Right atrium auricular region (tissue), 2 donors: Measurements from ENCODE around the gene ALDH3A2. TPM values are rescaled to one million over a fixed set of nuclear protein-coding genes. Genes with fewer than 3 reads are reported as not detected.

Experiments
- DNase-seq: peaks from one replicate; pipeline ENCODE4 v3.0.0-alpha.2; 2019; ENCODE audit warnings: low spot score
- H3K27ac ChIP-seq, 2 donors: fragments of 200-600 bp; sonication (generic); 1 replicate in 1 of 2; 2 replicates in 1 of 2; pipeline ENCODE4 v1.5.1; 2016 to 2019
- H3K27me3 ChIP-seq, 2 donors: fragments of 200-600 bp; sonication (generic); one replicate each; pipeline versions ENCODE4 v1.5.1 to v1.6.0; 2017 to 2019
- H3K36me3 ChIP-seq: fragments of 200-600 bp; sonication (generic); one replicate; pipeline ENCODE4 v1.5.1; 2016
- H3K4me1 ChIP-seq, 2 donors: fragments of 200-600 bp; sonication (generic); one replicate each; pipeline versions ENCODE4 v1.5.1 to v1.6.0; 2017 to 2019
- H3K4me3 ChIP-seq, 2 donors: fragments of 200-600 bp; sonication (generic); 1 replicate in 1 of 2; 2 replicates in 1 of 2; pipeline ENCODE4 v1.5.1; 2017 to 2019; ENCODE audit warnings: mild to moderate bottlenecking in 1 of 2, moderate library complexity in 1 of 2
- H3K9me3 ChIP-seq, 2 donors: fragments of 200-600 bp; sonication (generic); one replicate each; pipeline ENCODE4 v1.5.1; 2019
- total RNA-seq, 2 donors: library from RNA; depleted of rRNA; stranded (reverse); fragments of >200 nt; gene quantifications; one replicate each; pipeline ENCODE4 v1.1.0, GENCODE V29; 2016
- TF ChIP-seq, protein P1 (sequence below), 2 donors: fragments of 200-600 bp; sonication (generic); IDR thresholded peaks; one replicate each; pipeline ENCODE4 v1.5.1; 2019; ENCODE audit warnings: antibody characterized with exemption in 2 of 2

ALDH3A2 gene
- total RNA-seq, 2 donors from 2014 or later: 45.8 to 52.3 TPM

DNA sequence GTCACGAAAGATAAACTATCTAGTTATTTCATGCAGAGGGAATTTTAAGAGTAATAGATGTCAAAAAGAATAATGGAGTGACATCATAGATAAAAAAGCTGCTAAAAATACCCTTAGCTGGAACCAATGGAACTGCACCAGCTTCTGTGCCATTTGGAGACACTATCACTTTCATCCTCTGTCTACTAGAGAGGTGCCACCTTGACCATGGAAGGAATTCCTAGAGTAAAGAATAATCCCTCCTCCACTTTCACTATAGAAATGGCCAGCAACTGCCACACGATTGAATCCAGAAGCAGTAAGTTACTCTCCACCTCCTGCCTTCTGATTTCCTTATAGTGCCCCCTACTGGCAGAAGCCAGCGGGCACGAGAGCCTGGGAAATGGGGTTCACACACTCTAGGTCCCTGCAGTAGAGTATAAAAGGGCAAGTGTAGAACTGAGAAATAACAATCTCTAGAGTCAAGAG lies 2.8 kb upstream of the ALDH3A2 start:
- TF ChIP-seq, protein P1, sequence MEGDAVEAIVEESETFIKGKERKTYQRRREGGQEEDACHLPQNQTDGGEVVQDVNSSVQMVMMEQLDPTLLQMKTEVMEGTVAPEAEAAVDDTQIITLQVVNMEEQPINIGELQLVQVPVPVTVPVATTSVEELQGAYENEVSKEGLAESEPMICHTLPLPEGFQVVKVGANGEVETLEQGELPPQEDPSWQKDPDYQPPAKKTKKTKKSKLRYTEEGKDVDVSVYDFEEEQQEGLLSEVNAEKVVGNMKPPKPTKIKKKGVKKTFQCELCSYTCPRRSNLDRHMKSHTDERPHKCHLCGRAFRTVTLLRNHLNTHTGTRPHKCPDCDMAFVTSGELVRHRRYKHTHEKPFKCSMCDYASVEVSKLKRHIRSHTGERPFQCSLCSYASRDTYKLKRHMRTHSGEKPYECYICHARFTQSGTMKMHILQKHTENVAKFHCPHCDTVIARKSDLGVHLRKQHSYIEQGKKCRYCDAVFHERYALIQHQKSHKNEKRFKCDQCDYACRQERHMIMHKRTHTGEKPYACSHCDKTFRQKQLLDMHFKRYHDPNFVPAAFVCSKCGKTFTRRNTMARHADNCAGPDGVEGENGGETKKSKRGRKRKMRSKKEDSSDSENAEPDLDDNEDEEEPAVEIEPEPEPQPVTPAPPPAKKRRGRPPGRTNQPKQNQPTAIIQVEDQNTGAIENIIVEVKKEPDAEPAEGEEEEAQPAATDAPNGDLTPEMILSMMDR (IDR thresholded peaks at IDR 0.05): peak; percentile 19 to 48
- Histone ChIP-seq H3K9me3 (no peaks in the 10 kb centered on the region), H3K36me3 (no peaks in the 10 kb centered on the region), H3K27ac (no peak overlapping the region), H3K4me3 (no peak overlapping the region), H3K27me3 (no peaks in the 10 kb centered on the region), H3K4me1 (peaks cover 0 to 36% of the 10 kb centered on the region in 2 donors)
- no peak for DNase-seq

DNA sequence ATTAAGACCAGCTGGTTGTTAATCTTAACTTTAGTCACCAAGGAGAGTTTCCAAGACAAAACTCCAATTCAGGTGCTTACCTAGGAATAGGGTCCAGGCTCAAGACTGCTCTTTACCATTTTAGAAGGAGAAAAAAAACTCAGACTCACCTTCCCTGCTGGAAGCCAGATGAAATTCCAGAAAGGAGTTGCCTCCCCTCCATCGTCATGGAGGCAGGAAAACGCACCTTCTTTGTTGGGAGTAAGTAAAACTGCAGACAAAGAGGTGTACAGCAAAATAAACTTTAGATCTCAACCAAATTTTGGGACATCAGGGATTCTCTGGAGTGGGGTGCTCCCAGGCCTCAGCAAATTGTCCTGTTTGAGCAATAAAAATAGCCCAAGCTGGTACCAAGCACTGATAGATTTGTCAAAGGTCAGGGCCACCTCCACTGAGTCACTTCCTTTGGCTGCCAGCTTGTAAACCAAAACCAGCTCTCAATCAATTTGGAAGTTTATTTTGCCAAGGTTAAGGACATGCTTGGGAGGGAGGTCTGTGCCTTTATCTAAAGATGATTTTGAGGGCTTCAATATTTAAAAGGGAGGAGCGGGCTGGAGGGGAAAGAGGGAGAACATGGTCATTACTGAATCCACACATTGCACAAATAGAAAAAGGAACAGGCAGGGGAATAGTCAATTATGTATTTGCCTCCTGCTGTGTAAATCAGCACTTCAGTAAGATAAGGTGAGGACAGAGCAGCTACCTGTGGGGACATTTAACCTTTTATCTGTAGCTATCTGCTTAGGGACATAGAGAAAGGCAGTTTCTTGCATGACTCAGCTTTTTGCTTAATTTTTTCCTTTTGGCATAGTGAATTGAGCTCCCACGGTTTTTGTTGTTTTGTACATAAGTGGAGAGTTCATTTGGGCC lies 1.5 kb upstream of the ALDH3A2 start:
- Histone ChIP-seq H3K36me3 (no peaks in the 10 kb centered on the region), H3K4me1 (peaks cover 0 to 49% of the 10 kb centered on the region in 2 donors), H3K9me3 (no peaks in the 10 kb centered on the region), H3K4me3 (peak overlapping the region in 1 of 2 donors; percentile 85), H3K27me3 (no peaks in the 10 kb centered on the region), H3K27ac (peak overlapping the region; percentile 96 to 97)
- DNase-seq: no peak
- TF ChIP-seq, protein P1 (IDR thresholded peaks at IDR 0.05): no peak

DNA sequence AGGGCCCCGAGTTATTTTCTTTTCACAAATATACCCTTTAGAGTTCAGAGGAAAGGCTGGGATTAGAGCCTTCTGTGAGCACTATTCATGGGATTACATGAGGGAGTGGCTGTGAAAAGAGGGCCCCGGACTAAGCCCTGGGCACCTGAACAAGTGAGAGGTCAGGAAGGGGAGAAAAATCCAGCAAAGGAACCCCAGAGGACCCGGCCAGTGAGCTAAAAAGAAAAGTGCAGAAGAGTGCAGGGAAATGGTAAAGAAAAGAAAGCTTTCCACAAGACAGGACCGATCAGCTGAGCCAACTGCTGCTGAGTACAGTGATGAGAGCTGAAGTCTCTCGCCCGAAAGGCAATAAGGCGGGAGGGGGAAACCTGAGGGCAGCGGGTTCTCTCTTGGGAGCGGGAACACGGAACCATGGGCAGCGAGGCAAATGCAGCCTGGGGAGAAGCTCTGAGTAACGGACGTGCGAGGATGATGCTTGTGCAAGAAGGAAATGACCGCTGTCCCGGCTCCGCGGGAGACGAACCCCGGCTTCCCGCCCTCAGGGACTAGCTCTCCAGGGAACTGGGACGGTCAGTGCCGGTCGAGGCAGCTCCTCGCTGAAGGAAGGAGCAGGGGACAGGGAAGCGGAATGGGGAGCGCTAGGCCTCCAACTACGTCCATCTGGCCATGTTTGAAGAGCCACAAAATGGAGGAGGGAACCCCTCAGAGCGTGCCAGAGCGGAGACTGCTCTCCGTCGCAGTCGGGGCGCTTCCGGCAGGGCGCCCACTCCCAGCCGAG lies 665 bp upstream of the ALDH3A2 start:
- TF ChIP-seq, protein P1 (IDR thresholded peaks at IDR 0.05): no peak
- Histone ChIP-seq H3K9me3 (no peaks in the 10 kb centered on the region), H3K27me3 (no peaks in the 10 kb centered on the region), H3K4me1 (peaks cover 0 to 56% of the 10 kb centered on the region in 2 donors), H3K36me3 (no peaks in the 10 kb centered on the region), H3K27ac (peak overlapping the region; percentile 96 to 97), H3K4me3 (peak overlapping the region; percentile 77 to 85)
- peak; percentile 88 for DNase-seq

DNA sequence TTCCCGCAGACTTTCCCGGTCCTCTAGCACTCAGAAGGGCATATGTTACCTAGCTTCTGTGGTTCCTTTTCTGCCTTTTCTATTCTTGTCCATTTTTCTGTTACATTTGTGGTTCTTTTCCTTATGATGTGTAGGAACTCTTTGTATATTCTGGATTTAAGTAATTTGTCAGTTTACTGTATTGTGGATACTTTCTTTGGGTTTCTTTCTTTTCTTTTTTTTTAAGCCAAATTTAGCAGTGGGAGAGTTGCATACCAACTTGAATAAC lies 657 bp downstream of the ALDH3A2 start:
- peak overlapping the region; percentile 96 to 97 for H3K27ac ChIP-seq
- no peaks in the 10 kb centered on the region for H3K27me3 ChIP-seq
- H3K36me3 ChIP-seq: peaks cover 13% of the 10 kb centered on the region
- peak overlapping the region; percentile 77 to 85 for H3K4me3 ChIP-seq
- H3K9me3 ChIP-seq: no peaks in the 10 kb centered on the region
- DNase-seq: no peak
- TF ChIP-seq, protein P1 (IDR thresholded peaks at IDR 0.05): no peak
- peaks cover 0 to 60% of the 10 kb centered on the region in 2 donors for H3K4me1 ChIP-seq

DNA sequence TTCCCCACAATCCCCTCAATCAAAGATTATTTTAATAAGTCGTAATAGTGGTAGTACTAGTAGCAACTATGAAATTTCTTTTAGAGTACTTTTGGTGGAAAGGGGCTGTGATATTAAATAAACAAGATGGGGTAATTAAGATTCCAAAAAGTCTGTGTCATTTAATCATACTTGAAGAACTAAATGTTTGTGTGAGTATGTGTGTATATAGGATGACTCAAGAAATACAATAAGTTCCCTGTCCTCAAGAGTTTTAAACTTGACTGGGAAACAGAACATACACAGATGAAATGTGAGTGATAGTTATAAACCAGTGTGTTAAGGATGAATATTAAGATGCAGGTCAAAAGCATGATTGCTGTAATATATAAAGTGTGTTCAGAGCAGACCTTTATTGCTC lies 2.3 kb downstream of the ALDH3A2 start:
- H3K4me3 ChIP-seq: no peak overlapping the region
- H3K9me3 ChIP-seq: no peaks in the 10 kb centered on the region
- H3K27me3 ChIP-seq: no peaks in the 10 kb centered on the region
- H3K27ac ChIP-seq: no peak overlapping the region
- TF ChIP-seq, protein P1 (IDR thresholded peaks at IDR 0.05): no peak
- H3K36me3 ChIP-seq: peaks cover 29% of the 10 kb centered on the region
- H3K4me1 ChIP-seq: peaks cover 0 to 57% of the 10 kb centered on the region in 2 donors
- no peak for DNase-seq
